Measurements from ENCODE around the gene AKAP8L. TPM values are rescaled to one million over a fixed set of nuclear protein-coding genes. Genes with fewer than 3 reads are reported as not detected.

The AKAP8L gene
- total and polyA plus RNA-seq, 2 donors (not counting 1 experiment from before 2014, with no cell fraction given) = 184 to 211 TPM

DNA sequence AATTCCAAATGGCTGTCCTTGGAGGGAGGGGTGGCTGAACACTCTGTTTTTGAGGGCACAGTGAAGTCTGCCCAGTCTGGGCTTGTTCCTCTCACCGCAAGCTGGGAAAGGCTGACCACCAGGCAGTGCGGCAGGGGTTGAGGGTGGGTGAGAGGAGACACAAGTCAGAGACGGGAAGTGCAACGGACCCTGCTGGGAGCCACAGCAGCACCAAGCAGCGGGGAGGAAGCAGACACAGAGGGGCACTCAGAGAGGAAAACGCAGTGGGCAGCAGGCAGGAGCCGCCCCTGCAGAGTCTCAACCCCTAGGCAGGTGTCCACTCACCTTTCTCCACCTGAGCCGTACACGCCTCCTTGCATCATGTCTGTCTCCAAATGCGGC lies 15.6 kb downstream of the AKAP8L start:
- Histone ChIP-seq H3K4me1 (ENCODE audit: control insufficient read depth in 2 of 2, insufficient read depth in 2 of 2, low read length in 2 of 2) (peaks cover 10 to 13% of the 10 kb centered on the region in 2 donors), H2AFZ (ENCODE audit: insufficient read depth, low read depth, low read length, poor library complexity, severe bottlenecking) (no peak overlapping the region), H3K79me2 (ENCODE audit: control insufficient read depth, insufficient read depth, low read length) (peaks cover 80% of the 10 kb centered on the region), H3K36me3 (replicated peaks in 1 of 2; ENCODE audit: control extremely low read depth in 1 of 2, control insufficient read depth in 1 of 2, extremely low read depth in 1 of 2, insufficient read depth in 2 of 2, low read length in 1 of 2) (peaks cover 2 to 70% of the 10 kb centered on the region in 2 experiments), H3K9ac (ENCODE audit: low read length) (no peak overlapping the region), H4K20me1 (ENCODE audit: control insufficient read depth, insufficient read depth, low read length, poor library complexity, severe bottlenecking) (peaks cover 98% of the 10 kb centered on the region), H3K9me3 (ENCODE audit: control extremely low read depth in 1 of 3, control insufficient read depth in 2 of 3, insufficient read depth in 1 of 3, low read length in 2 of 3) (no peaks in the 10 kb centered on the region), H3K4me2 (replicated peaks; ENCODE audit: low read depth, low read length, poor library complexity, severe bottlenecking) (no peak overlapping the region), H3K27me3 (replicated peaks in 1 of 4; ENCODE audit: control extremely low read depth in 1 of 4, control insufficient read depth in 3 of 4, insufficient read depth in 4 of 4, low read length in 3 of 4) (no peaks in the 10 kb centered on the region), H3K4me3 (ENCODE audit: control extremely low read depth in 1 of 5, extremely low read depth in 1 of 5, insufficient read depth in 1 of 5, low read depth in 2 of 5, low read length in 4 of 5) (no peak overlapping the region), H3K27ac (ENCODE audit: low read length in 2 of 2) (no peak overlapping the region)
- intact Hi-C loops (cut with micrococcal nuclease) = no loop called here
- Mint-ChIP-seq H3K27me3 (no peaks in the 10 kb centered on the region), H3K4me1 (peaks cover 35% of the 10 kb centered on the region), H3K27ac (no peak overlapping the region), H3K9me3 (ENCODE audit: insufficient read depth) (no peaks in the 10 kb centered on the region), H3K4me3 (no peak overlapping the region)
- ChIA-PET CTCF (interaction anchor here (2.4 kb wide), 1 partner anchor 16 kb away, joined by 8 read pairs; the partner anchor contains the start of gene AKAP8L), POLR2A (no interaction called here)
- ATAC-seq (ENCODE audit: low read depth) = no peak
- 94% methylated on average over 9 of the region's 10 CpGs for WGBS (ENCODE audit: insufficient coverage)
- no peak for TF ChIP-seq EZH2 (IDR thresholded peaks at IDR 0.05; ENCODE audit: borderline replicate concordance, insufficient read depth, low read depth, low read length, poor library complexity, severe bottlenecking)
- TF ChIP-seq, protein P1, sequence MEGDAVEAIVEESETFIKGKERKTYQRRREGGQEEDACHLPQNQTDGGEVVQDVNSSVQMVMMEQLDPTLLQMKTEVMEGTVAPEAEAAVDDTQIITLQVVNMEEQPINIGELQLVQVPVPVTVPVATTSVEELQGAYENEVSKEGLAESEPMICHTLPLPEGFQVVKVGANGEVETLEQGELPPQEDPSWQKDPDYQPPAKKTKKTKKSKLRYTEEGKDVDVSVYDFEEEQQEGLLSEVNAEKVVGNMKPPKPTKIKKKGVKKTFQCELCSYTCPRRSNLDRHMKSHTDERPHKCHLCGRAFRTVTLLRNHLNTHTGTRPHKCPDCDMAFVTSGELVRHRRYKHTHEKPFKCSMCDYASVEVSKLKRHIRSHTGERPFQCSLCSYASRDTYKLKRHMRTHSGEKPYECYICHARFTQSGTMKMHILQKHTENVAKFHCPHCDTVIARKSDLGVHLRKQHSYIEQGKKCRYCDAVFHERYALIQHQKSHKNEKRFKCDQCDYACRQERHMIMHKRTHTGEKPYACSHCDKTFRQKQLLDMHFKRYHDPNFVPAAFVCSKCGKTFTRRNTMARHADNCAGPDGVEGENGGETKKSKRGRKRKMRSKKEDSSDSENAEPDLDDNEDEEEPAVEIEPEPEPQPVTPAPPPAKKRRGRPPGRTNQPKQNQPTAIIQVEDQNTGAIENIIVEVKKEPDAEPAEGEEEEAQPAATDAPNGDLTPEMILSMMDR (IDR thresholded peaks at IDR 0.05) = no peak
- DNase-seq = no peak

DNA sequence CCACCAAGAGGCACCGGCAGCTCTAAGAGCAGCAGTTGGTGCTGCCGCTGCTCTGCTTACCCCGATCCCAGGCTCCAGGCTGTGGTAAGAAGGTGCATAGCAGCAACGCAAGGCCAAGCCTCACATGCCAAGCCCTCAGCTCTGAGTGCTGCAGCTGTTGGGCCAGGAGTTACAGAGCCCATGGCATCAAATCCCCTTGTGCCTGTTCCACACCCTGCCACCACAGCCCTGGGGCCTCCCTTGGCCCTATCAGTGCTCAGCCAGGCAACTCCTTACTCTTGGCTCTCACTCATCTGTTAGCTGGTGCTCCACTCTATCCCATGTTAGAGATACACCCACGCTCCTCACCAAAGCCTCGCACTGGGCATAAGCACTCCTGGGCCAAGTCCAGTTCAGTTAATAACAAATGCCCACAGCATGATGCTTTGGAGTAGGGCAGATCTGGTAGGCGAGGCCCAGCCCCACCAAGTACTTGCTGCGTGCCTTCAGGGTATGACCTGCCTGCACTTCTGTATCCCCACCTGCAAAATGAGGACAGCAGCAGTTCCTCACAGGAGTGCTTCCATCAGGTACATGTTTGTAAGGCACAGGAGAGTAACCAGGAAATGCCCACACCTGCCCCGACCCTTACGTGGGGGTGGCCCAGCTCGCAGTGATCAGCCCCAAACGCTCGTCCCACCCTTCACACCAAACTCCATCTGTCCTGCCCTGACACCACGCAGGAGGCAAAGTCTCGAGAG lies 16.2 kb downstream of the AKAP8L start:
- peaks cover 92% of the 10 kb centered on the region for H4K20me1 ChIP-seq (ENCODE audit: control insufficient read depth, insufficient read depth, low read length, poor library complexity, severe bottlenecking)

More for the DNA sequence above, 16.2 kb downstream of the AKAP8L start:
- Histone ChIP-seq H2AFZ (ENCODE audit: insufficient read depth, low read depth, low read length, poor library complexity, severe bottlenecking) (no peak overlapping the region), H3K79me2 (ENCODE audit: control insufficient read depth, insufficient read depth, low read length) (peaks cover 75% of the 10 kb centered on the region), H3K4me2 (replicated peaks; ENCODE audit: low read depth, low read length, poor library complexity, severe bottlenecking) (no peak overlapping the region), H3K27ac (ENCODE audit: low read length in 2 of 2) (no peak overlapping the region), H3K27me3 (replicated peaks in 1 of 4; ENCODE audit: control extremely low read depth in 1 of 4, control insufficient read depth in 3 of 4, insufficient read depth in 4 of 4, low read length in 3 of 4) (no peaks in the 10 kb centered on the region), H3K9me3 (ENCODE audit: control extremely low read depth in 1 of 3, control insufficient read depth in 2 of 3, insufficient read depth in 1 of 3, low read length in 2 of 3) (no peaks in the 10 kb centered on the region), H3K9ac (ENCODE audit: low read length) (no peak overlapping the region), H3K4me3 (ENCODE audit: control extremely low read depth in 1 of 5, extremely low read depth in 1 of 5, insufficient read depth in 1 of 5, low read depth in 2 of 5, low read length in 4 of 5) (no peak overlapping the region), H3K36me3 (replicated peaks in 1 of 2; ENCODE audit: control extremely low read depth in 1 of 2, control insufficient read depth in 1 of 2, extremely low read depth in 1 of 2, insufficient read depth in 2 of 2, low read length in 1 of 2) (peaks cover 2 to 72% of the 10 kb centered on the region in 2 experiments), H3K4me1 (ENCODE audit: control insufficient read depth in 2 of 2, insufficient read depth in 2 of 2, low read length in 2 of 2) (peaks cover 10 to 13% of the 10 kb centered on the region in 2 donors)
- Mint-ChIP-seq H3K27ac (no peak overlapping the region), H3K4me3 (no peak overlapping the region), H3K4me1 (peaks cover 30% of the 10 kb centered on the region), H3K9me3 (ENCODE audit: insufficient read depth) (no peaks in the 10 kb centered on the region), H3K27me3 (no peaks in the 10 kb centered on the region)
- over 99% methylated on average over 11 of the region's 15 CpGs for WGBS (ENCODE audit: insufficient coverage)
- CTCF ChIA-PET = interaction anchor here (0.9 kb wide), 1 partner anchor 18 kb away, joined by 3 read pairs; no protein-coding TSS in a partner anchor
- ATAC-seq (ENCODE audit: low read depth) (no peak), DNase-seq (no peak)
- POLR2A ChIA-PET = no interaction called here
- no peak for TF ChIP-seq EZH2 (IDR thresholded peaks at IDR 0.05; ENCODE audit: borderline replicate concordance, insufficient read depth, low read depth, low read length, poor library complexity, severe bottlenecking)
- TF ChIP-seq, protein P1 (IDR thresholded peaks at IDR 0.05) = no peak
- intact Hi-C loops (cut with micrococcal nuclease) = no loop called here
